HK-2 (cell line): ENCODE results near the gene TRIM63.

Experiments used
- DNase-seq: peaks from one replicate; pipeline ENCODE4 v3.0.0-alpha.2; 2018; ENCODE audit not compliant: unreplicated experiment

The TRIM63 gene

GRCh38 chr1:26016953-26017545 is 50.4 kb downstream of the TRIM63 start:
- DNase-seq: no peak

- no peak for DNase-seq
Measured at GRCh38 chr1:26016258-26016952, 51.0 kb downstream of the TRIM63 start.

DNA sequence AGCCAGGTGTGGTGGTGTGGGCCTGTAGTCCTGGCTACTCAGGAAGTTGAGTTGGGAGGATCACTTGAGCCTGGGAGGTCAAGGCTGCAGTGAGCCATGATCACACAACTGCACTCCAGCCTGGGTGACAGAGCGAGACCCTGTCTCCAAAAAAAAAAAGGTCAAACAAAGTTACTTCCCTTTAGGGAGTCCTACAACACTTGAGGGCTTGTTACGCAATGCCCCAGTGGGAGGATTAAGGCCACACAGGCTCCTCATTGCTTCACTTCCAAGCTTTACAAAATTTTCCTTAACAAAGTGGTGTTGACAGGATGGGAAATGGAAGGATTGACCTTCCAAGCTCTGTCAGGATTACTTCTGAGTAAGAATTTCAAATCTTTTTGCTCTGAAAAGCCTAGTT is 52.1 kb downstream of the TRIM63 start:
- no peak for DNase-seq

GRCh38 chr1:26014179-26014578 is 53.3 kb downstream of the TRIM63 start:
- no peak for DNase-seq

DNA sequence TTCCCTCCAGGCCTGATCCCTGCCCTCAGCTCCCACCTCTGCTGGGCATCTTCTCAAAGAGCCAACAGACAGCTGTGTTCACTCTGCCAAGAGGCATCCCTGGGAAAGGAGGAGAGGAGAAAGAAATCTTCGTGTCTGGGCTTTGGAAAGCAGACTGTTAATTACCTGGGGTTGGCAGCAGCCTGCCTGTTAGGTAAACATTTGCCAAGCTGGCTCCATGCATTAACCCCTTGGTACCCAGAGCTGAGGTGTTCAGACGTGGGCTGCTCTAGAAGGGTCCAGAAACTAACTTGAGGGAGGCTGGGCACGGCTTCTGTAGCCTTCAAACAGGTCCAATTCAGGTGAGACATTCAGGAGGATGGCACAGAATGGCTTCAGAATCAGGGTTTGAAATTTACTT is 54.6 kb downstream of the TRIM63 start:
- DNase-seq: no peak

DNA sequence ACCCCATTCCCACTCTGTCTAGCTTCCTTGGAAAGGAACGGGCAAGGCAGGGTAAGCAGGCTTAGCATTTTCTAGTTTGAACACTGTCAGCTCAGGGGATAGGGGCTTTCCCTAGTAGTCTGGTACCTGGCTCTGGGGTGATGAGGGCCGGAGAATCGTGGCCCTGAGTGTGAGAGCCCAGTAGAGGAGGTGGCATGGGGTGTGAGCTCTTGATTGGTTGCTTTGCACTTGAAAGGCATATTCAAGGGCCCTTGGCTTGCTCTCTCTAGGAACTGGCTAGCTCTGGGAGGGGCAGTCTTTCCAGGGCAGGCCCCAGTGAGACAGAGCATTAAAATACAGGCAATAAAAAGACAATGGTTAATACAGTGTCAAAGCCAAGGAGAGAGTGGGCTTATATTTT is 56.6 kb downstream of the TRIM63 start:
- no peak for DNase-seq

- no peak for DNase-seq
Measured at GRCh38 chr1:26009796-26010447, 57.5 kb downstream of the TRIM63 start.

GRCh38 chr1:26006710-26007109 is 60.7 kb downstream of the TRIM63 start:
- DNase-seq: no peak

GRCh38 chr1:26005434-26006105 is 61.9 kb downstream of the TRIM63 start:
- DNase-seq: no peak

DNA sequence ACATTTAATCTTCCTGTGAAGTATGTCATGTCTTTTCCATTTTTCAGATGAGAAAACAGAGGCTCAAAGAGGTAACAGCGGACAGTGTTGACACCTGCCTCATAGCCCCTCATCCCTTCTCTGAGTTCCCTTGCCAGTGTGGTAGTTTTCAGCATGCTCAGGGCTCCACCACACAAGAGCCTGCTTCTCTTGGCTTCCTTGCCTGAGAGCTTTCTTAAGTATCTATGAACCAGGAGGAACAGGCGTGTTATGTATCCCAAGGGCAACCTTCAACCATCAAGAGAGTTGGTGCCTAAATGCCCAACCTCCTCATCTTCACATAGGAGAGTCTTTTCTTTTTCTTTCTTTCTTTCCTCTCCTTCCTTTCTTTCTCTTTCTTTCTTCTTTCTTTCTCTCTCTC is 63.7 kb downstream of the TRIM63 start:
- DNase-seq: no peak

DNA sequence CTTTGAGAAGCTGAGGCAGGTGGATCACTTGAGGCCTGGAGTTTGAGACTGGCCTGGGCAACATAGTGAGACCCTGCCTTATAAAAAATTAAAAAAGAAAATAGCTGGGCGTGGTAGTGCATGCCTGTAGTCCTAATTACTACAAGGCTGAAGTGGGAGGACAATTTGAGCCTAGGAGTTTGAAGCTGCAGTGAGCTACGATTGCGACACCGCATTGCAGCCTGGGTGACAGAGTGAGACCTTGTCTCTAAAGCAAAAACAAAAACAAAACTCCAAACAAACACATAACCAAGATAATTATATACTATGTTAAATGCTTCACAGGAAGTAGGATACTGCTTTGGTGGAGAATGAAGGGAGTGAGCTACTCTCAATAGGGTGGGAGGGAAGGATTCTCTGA is 64.2 kb downstream of the TRIM63 start:
- DNase-seq: no peak
